ENCODE data around the gene PRRX2.

PRRX2 gene

DNA sequence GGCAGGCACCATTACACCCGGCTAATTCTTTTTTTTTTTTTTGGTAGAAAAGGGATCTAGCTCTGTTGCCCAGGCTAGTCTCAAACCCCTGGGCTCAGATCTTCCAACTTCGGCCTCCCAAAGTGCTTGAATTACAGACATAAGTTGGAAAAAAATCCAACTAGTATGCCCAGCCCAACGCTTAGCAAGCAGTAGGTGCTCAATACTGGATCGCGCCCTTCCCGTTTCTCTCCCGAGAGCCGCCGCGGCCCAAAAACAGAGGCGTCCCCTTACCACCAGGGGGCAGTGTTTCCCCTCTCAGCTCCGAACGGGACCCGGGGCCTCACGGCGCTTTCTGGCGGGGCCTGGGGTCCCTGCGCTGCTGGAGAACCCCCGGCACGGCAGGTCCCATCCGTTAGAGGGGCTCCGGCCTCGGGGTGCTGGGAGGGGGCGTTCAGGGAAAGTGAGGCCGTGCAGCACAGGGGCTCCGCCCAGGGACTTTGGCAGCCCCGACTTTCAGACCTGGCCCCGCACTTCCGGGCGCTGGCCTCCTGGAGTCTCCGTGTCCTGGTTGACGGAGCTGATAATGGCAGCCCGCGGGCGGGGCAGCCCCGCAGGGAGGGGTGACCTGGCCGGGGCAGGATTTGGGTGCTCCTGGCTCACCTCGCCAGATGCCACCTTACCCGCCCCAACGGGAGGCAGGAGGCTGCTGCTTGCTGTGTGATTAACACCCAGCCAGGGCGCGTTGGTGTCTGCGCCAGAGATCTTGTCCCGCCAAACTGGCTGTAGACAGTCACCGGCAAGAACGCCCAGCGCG lies 72.2 kb downstream of the PRRX2 start:
- TF ChIP-seq, protein P1, sequence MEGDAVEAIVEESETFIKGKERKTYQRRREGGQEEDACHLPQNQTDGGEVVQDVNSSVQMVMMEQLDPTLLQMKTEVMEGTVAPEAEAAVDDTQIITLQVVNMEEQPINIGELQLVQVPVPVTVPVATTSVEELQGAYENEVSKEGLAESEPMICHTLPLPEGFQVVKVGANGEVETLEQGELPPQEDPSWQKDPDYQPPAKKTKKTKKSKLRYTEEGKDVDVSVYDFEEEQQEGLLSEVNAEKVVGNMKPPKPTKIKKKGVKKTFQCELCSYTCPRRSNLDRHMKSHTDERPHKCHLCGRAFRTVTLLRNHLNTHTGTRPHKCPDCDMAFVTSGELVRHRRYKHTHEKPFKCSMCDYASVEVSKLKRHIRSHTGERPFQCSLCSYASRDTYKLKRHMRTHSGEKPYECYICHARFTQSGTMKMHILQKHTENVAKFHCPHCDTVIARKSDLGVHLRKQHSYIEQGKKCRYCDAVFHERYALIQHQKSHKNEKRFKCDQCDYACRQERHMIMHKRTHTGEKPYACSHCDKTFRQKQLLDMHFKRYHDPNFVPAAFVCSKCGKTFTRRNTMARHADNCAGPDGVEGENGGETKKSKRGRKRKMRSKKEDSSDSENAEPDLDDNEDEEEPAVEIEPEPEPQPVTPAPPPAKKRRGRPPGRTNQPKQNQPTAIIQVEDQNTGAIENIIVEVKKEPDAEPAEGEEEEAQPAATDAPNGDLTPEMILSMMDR (IDR thresholded peaks at IDR 0.05; ENCODE audit: low read depth, low read length, missing control alignments) = peak; percentile 85
- peak overlapping the region; percentile 64 for H3K4me3 ChIP-seq (ENCODE audit: low read depth, low read length)
- peak; percentile 37 for DNase-seq (ENCODE audit: low read depth)

DNA sequence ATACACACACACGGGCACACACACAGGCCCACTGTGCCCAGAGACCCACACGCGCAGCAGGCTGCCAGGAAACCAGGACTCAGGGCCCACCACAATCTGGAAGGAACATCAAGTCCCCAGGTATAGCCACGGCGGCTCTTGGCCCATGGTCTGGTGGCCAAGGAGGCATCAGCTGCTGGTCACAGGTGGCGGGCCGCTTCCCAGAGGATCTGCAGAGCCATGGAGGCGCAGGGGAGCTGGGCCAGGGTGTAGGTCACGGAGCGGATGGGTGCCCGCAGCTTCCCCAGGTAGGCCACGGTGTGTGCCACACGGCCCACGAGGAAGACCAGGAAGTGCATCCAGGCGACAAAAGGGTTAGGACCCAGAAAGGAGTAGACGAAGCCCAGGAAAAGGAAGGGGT lies 74.0 kb downstream of the PRRX2 start:
- TF ChIP-seq, protein P1 (IDR thresholded peaks at IDR 0.05; ENCODE audit: low read depth, low read length, missing control alignments) = no peak
- no peak for DNase-seq (ENCODE audit: low read depth)
- H3K4me3 ChIP-seq (ENCODE audit: low read depth, low read length) = no peak overlapping the region

DNA sequence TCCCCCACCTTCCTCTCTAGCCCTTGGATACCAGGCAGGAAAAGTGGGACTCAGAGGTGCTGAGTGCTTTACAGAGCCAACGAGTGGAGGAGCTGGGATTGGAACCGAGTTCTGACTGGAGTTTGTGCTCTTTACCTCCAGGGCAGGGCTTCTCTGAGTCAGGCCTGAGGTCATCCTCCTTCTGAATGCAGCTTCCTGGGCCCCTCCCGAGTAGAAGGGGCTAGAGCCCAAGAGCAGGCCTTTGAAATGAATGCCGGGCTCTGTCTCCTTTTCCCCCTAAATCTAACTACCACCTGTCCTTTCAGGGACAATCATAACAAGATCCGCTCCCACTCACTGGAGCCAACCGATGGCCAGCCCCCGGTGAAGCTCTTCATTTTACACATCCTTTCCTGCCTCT lies 74.7 kb downstream of the PRRX2 start:
- no peak overlapping the region for H3K4me3 ChIP-seq (ENCODE audit: low read depth, low read length)
- no peak for DNase-seq (ENCODE audit: low read depth)
- TF ChIP-seq, protein P1 (IDR thresholded peaks at IDR 0.05; ENCODE audit: low read depth, low read length, missing control alignments) = no peak

DNA sequence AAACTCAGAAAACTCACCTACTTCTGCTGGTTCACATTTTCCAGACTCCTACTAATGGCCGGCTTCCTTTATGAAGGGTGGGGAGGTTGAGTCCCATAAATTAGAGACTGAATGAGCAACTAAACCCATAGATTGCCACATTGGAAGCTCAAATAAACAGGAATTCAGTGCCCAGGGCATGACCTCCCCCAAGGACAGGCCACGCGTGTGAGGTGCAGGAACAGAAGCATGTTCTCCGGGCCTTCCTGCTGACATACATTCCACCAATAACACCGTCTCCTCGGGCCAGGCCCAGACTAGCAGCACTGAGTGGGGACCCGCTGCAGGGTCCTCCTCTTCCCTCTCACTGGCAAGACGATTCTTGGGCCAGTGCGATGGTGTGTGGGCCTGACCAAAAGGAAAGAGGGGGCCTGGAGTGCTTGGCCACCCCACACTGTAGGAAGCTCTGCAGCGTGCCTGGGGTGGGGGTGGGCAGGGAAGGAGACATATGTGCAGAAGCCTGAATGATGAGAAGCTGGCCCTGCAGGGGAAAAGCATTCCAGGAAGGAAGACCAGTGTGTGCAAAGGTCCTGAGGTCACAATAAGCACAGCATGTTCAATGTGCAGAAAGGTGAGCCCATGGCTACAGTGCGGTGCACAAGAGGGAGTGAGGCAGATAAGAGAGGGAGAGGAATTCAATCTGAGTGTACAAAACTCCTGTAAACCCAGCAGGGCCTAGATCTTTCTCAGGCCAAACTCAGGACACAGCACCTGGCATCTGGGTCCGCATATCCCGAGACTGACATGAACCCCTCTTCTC lies 75.4 kb downstream of the PRRX2 start:
- DNase-seq (ENCODE audit: low read depth) = no peak
- TF ChIP-seq, protein P1 (IDR thresholded peaks at IDR 0.05; ENCODE audit: low read depth, low read length, missing control alignments) = no peak
- no peak overlapping the region for H3K4me3 ChIP-seq (ENCODE audit: low read depth, low read length)

DNA sequence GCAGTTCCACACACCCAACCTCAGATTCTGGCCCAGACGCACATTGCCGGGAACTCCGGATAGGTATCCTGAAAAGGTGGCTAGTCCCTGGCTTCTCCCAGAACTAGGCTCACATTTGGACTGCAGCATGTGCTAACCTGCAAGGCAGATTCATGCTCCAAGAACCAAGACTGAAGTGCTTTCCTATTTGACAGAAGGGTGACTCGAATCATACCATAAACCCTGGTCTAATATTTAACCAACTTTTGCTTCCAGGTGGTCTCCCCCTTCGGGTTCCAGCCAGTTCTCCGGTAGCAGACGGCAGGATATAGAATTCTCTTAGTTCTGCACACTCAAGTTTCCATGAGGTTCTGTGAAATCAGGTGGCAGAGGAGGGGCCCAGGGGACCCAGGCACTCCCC lies 79.8 kb downstream of the PRRX2 start:
- TF ChIP-seq, protein P1 (IDR thresholded peaks at IDR 0.05; ENCODE audit: low read depth, low read length, missing control alignments) = no peak
- no peak for DNase-seq (ENCODE audit: low read depth)
- no peak overlapping the region for H3K4me3 ChIP-seq (ENCODE audit: low read depth, low read length)

DNA sequence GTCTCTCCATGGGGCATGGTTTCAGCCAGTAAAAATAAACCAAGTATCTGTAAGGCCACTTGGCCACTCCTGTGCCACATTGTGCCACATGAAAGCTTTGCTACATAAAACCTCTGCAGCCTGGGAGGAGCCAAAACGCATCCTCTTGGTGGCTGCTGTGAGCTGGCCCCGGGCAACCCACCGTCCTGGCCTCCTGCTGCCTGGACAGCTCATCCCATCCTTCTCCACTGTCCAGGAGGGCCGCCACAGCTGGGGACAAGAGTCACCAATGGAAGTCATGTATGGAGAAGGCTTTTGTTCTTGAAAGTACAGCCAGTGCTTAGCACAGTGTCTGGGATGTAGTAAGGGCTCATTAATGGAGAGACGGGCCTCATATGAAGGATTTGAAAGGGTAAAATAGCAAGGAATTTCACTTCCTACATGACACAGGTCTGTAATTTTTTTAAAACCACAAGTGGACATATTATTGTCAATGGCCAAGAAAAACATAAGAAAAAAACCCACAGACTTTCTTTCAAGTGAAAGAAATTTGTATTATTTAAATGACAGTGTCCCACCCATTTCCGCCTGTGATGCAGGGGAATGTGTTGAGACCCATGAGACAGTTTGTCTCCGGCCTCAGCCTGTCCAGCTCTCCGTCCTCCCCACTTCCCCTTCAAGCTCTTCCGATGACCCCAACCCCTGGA lies 80.8 kb downstream of the PRRX2 start:
- DNase-seq (ENCODE audit: low read depth) = no peak

More for the DNA sequence above, 80.8 kb downstream of the PRRX2 start:
- H3K4me3 ChIP-seq (ENCODE audit: low read depth, low read length) = no peak overlapping the region
- TF ChIP-seq, protein P1 (IDR thresholded peaks at IDR 0.05; ENCODE audit: low read depth, low read length, missing control alignments) = no peak

Data from GM12864 (cell line).